Thymus (tissue), 11 donors: ENCODE results near the gene FLOT2. TPM values are rescaled to one million over a fixed set of nuclear protein-coding genes. Genes with fewer than 3 reads are reported as not detected.
A peak's percentile ranks its signal among the peaks of the same experiment; 100 is the strongest.

ENCODE experiments used
- DNase-seq, 9 donors: peaks; one replicate each; pipeline ENCODE4 v3.0.0-alpha.2; 2013; ENCODE audit warnings: low spot score in 9 of 9, low read depth in 6 of 9, missing footprints in 1 of 9
- H3K27ac ChIP-seq, 2 donors: one replicate each; pipeline ENCODE4 v1.5.1; 2013; ENCODE audit warnings: control low read depth in 1 of 2, low read depth in 1 of 2, low read length in 1 of 2, mild to moderate bottlenecking in 1 of 2, moderate library complexity in 1 of 2
- H3K27me3 ChIP-seq, 2 donors: one replicate each; pipeline ENCODE4 v1.5.1; 2013; ENCODE audit warnings: low read length in 1 of 2; ENCODE audit not compliant: control insufficient read depth in 2 of 2, insufficient read depth in 1 of 2
- H3K36me3 ChIP-seq, 2 donors: one replicate each; pipeline ENCODE4 v1.5.1; 2013; ENCODE audit warnings: low read length in 1 of 2, mild to moderate bottlenecking in 1 of 2, moderate library complexity in 1 of 2; ENCODE audit not compliant: control insufficient read depth in 2 of 2, insufficient read depth in 2 of 2
- H3K4me1 ChIP-seq, 2 donors: one replicate each; pipeline ENCODE4 v1.5.1; 2013; ENCODE audit warnings: low read length in 2 of 2; ENCODE audit not compliant: control insufficient read depth in 2 of 2, insufficient read depth in 2 of 2
- H3K4me3 ChIP-seq, 2 donors: one replicate each; pipeline ENCODE4 v1.5.1; 2013; ENCODE audit warnings: low read length in 2 of 2, control low read depth in 1 of 2, mild to moderate bottlenecking in 1 of 2
- H3K9me3 ChIP-seq, 2 donors: one replicate each; pipeline ENCODE4 v1.5.1; 2013; ENCODE audit warnings: low read length in 1 of 2, mild to moderate bottlenecking in 1 of 2; ENCODE audit not compliant: control insufficient read depth in 2 of 2, insufficient read depth in 1 of 2
- WGBS: extraction: QIAGEN DNeasy Blood & Tissue Kit; methylation state at CpG from one replicate; pipeline ENCODE4 v1.1.7; 2013; 5-methylcytosine and 5-hydroxymethylcytosine counted together
- polyA plus RNA-seq: library from polyadenylated mRNA; stranded (reverse); fragments of 200-250 nt; gene quantifications from one replicate; pipeline ENCODE4 v1.2.3, GENCODE V29; 2013
- total RNA-seq: library from RNA; stranded (reverse); fragments of 120-200 nt; gene quantifications from one replicate; pipeline ENCODE4 v1.2.4, GENCODE V29; 2013
- donor health status: healthy.

The FLOT2 gene
- total and polyA plus RNA-seq, 2 donors: 29.9 to 82.1 TPM

DNA sequence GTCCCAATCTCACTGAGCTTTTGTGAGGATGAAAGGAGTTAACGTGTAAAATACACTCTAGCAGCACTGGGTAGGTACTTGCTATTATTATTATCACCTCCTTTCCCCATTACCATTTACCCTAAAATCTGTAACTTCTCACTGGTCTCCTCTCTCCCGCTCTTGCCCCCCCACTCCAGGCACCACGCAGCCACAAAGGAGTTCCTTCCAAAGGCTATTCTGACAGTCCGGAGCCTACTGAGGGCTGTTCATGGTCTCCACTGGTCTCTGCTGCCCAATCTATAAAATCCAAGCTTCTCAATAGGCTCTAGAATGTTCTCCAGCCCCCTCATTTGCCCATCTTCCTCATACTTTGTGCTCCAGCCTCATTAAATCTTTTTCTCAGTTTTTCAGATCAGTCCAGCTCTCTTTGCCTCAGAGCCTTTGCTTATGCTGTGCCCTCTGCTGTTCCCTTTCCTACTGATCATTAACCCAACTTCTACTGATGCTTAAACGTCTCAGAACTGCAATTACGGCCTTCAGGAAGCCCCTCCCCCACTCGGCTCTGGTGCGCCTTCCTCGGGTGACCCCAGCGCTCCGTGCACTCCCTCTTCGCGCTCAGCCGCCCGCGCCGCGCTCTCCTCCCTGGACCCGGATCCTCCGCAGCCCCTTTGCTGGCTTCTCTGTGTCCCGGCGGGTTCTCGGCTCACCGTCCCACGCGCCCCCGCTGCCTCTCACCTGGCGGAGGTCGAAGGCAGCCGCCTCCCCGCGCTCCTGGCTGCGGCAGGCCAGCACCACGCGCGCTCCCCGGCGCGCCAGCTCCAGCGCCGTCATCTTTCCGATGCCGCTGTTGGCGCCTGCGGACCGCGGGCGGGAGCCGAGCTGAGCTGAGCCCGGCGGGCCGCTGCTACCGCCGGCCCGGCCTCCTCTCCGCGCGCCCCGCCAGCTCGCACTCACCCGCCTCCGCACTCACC is 4.6 kb upstream of the FLOT2 start:
- Histone ChIP-seq H3K27ac (peak overlapping the region; percentile 43 to 76), H3K4me3 (peak overlapping the region; percentile 58 to 75), H3K9me3 (peaks cover 0 to 5% of the 10 kb centered on the region in 2 donors), H3K4me1 (peaks cover 12 to 26% of the 10 kb centered on the region in 2 donors), H3K27me3 (no peaks in the 10 kb centered on the region), H3K36me3 (peaks cover 16 to 23% of the 10 kb centered on the region in 2 donors)
- DNase-seq: peak in 4 of 9 donors; percentile 22 to 65 (median 38)
- whole genome bisulfite sequencing: 5% methylated on average over 62 of the region's 62 CpGs

- 98% methylated on average over 24 of the region's 24 CpGs for whole genome bisulfite sequencing
- no peak for DNase-seq
- H3K36me3 ChIP-seq: peaks cover 6 to 14% of the 10 kb centered on the region in 2 donors
- no peak overlapping the region for H3K4me3 ChIP-seq
- peaks cover 17 to 33% of the 10 kb centered on the region in 2 donors for H3K4me1 ChIP-seq
- H3K9me3 ChIP-seq: peaks cover 0 to 5% of the 10 kb centered on the region in 2 donors
- H3K27me3 ChIP-seq: no peaks in the 10 kb centered on the region
- no peak overlapping the region for H3K27ac ChIP-seq
These were observed 3.6 kb upstream of the FLOT2 start for GRCh38 chr17:28900986-28901726.

- H3K4me1 ChIP-seq: peaks cover 22 to 39% of the 10 kb centered on the region in 2 donors
- 98% methylated on average over 5 of the region's 5 CpGs for WGBS
- peaks cover 3% of the 10 kb centered on the region in 2 donors for H3K36me3 ChIP-seq
- H3K9me3 ChIP-seq: peaks cover 0 to 5% of the 10 kb centered on the region in 2 donors
- no peak for DNase-seq
- no peaks in the 10 kb centered on the region for H3K27me3 ChIP-seq
- H3K4me3 ChIP-seq: no peak overlapping the region
- H3K27ac ChIP-seq: no peak overlapping the region
These were observed 1.8 kb upstream of the FLOT2 start for GRCh38 chr17:28899212-28899815.

DNA sequence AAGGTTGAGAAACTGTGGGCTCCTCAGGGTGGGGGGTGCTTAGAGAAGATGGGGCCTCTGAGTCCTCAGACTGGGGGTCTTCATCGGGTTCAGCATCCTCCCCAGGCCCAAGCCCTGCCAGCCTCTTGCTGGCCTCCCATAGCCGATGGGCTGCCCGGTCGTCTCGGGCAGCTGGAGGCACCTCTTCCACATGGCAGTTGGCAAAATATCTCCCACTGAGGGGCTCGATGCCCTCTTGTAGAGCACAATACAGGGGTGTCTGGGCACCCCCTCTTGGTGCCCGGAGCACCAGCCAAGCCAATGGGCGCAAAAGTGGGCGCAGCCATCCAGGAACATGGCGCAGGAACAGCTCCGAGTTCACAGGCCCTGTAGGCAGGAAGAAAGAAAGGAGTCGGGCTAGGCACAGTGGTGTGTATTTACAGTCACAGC is 1.0 kb upstream of the FLOT2 start:
- Histone ChIP-seq H3K4me1 (peaks cover 22 to 39% of the 10 kb centered on the region in 2 donors), H3K36me3 (peaks cover 0 to 3% of the 10 kb centered on the region in 2 donors), H3K9me3 (peaks cover 0 to 5% of the 10 kb centered on the region in 2 donors), H3K27me3 (no peaks in the 10 kb centered on the region), H3K27ac (peak overlapping the region; percentile 8 to 21), H3K4me3 (no peak overlapping the region)
- DNase-seq: no peak
- WGBS: 93% methylated on average over 12 of the region's 12 CpGs

GRCh38 chr17:28897769-28898526 is 415 bp upstream of the FLOT2 start:
- H3K4me1 ChIP-seq: peaks cover 22 to 40% of the 10 kb centered on the region in 2 donors
- peak overlapping the region; percentile 68 to 94 for H3K27ac ChIP-seq
- H3K27me3 ChIP-seq: no peaks in the 10 kb centered on the region
- peaks cover 0 to 3% of the 10 kb centered on the region in 2 donors for H3K36me3 ChIP-seq
- WGBS: 33% methylated on average over 23 of the region's 23 CpGs
- H3K9me3 ChIP-seq: peaks cover 0 to 5% of the 10 kb centered on the region in 2 donors
- peak overlapping the region; percentile 75 to 83 for H3K4me3 ChIP-seq
- DNase-seq: peak in 2 of 9 donors; percentile 18 to 29

DNA sequence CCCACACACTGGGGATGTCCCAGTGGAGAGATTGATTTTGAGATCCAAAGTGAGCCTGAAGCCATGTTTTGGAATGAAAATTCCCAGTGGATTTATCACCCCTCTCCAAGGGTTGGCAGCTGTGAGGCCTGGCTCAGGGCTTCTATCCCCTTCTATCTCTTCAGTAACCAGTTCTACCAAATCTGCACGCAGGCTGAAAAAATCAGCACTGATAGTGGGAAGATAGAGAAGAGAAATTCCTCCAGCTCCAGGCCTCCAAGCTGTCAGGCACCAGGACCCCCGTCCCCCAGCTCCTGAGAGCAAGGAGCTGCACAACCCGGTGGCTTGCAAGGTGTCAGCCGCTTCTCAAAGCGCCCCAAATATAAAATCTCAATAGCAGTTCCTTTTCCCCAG is 1.0 kb downstream of the FLOT2 start:
- no peak for DNase-seq
- 12% methylated on average over 5 of the region's 5 CpGs for WGBS
- H3K27me3 ChIP-seq: no peaks in the 10 kb centered on the region
- H3K4me1 ChIP-seq: peaks cover 20 to 41% of the 10 kb centered on the region in 2 donors
- H3K4me3 ChIP-seq: peak overlapping the region; percentile 75 to 83
- peaks cover 0 to 5% of the 10 kb centered on the region in 2 donors for H3K9me3 ChIP-seq
- H3K36me3 ChIP-seq: peaks cover 0 to 3% of the 10 kb centered on the region in 2 donors
- peak overlapping the region; percentile 83 for H3K27ac ChIP-seq

GRCh38 chr17:28895794-28896447 is 1.6 kb downstream of the FLOT2 start:
- Histone ChIP-seq H3K36me3 (peaks cover 0 to 2% of the 10 kb centered on the region in 2 donors), H3K9me3 (peaks cover 0 to 5% of the 10 kb centered on the region in 2 donors), H3K27me3 (no peaks in the 10 kb centered on the region), H3K4me3 (peak overlapping the region; percentile 75 to 83), H3K4me1 (peaks cover 18 to 39% of the 10 kb centered on the region in 2 donors), H3K27ac (peak overlapping the region; percentile 83)
- 85% methylated on average over 3 of the region's 3 CpGs for WGBS
- no peak for DNase-seq
